ENCODE measurements around the gene IGF2. TPM values are rescaled to one million over a fixed set of nuclear protein-coding genes. Genes with fewer than 3 reads are reported as not detected.

IGF2 gene
- polyA plus RNA-seq, 1 donor from 2014 or later = not detected

- Histone ChIP-seq H3K9ac (ENCODE audit: low read length) (no peak overlapping the region), H3K4me3 (ENCODE audit: low read length) (no peak overlapping the region), H3F3A (ENCODE audit: insufficient read depth, low read length, poor library complexity, severe bottlenecking) (no peaks in the 10 kb centered on the region), H3K4me2 (ENCODE audit: low read length) (no peak overlapping the region), H2AFZ (ENCODE audit: low read depth, low read length) (no peak overlapping the region), H3K9me3 (ENCODE audit: low read length) (no peaks in the 10 kb centered on the region), H3K36me3 (ENCODE audit: insufficient read depth, low read length) (no peaks in the 10 kb centered on the region), H3K27me3 (ENCODE audit: insufficient read depth, low read depth, low read length) (peaks cover 93% of the 10 kb centered on the region), H4K20me1 (ENCODE audit: insufficient read depth) (no peaks in the 10 kb centered on the region), H3K9me2 (ENCODE audit: insufficient read depth, low read length) (no peaks in the 10 kb centered on the region), H3K27ac (ENCODE audit: low read length) (no peak overlapping the region), H3K79me2 (replicated peaks; ENCODE audit: insufficient read depth, low read length) (no peaks in the 10 kb centered on the region)
- TF ChIP-seq MXI1 (conservative IDR thresholded peaks at IDR 0.05; ENCODE audit: poor library complexity, severe bottlenecking) (no peak), REST (IDR thresholded peaks at IDR 0.05; ENCODE audit: borderline replicate concordance) (no peak), POLR2AphosphoS5 (IDR thresholded peaks at IDR 0.05) (no peak), TAF1 (IDR thresholded peaks at IDR 0.05; ENCODE audit: low read depth) (no peak), RAD21 (conservative IDR thresholded peaks at IDR 0.05) (no peak), EZH2 (IDR thresholded peaks at IDR 0.05; ENCODE audit: borderline replicate concordance, insufficient read depth, low read length, poor library complexity, severe bottlenecking) (no peak), SMC3 (conservative IDR thresholded peaks at IDR 0.05; ENCODE audit: poor library complexity) (no peak)
These were observed 3.6 kb upstream of the IGF2 start for GRCh38 chr11:2142762-2143202.

GRCh38 chr11:2142300-2142759 lies 3.1 kb upstream of the IGF2 start:
- no peak overlapping the region for H3K4me2 ChIP-seq (ENCODE audit: low read length)
- no peaks in the 10 kb centered on the region for H3K9me2 ChIP-seq (ENCODE audit: insufficient read depth, low read length)
- H3K9ac ChIP-seq (ENCODE audit: low read length) = no peak overlapping the region
- no peak overlapping the region for H3K27ac ChIP-seq (ENCODE audit: low read length)
- no peaks in the 10 kb centered on the region for H3K79me2 ChIP-seq (replicated peaks; ENCODE audit: insufficient read depth, low read length)
- no peaks in the 10 kb centered on the region for H3K9me3 ChIP-seq (ENCODE audit: low read length)
- no peaks in the 10 kb centered on the region for H3F3A ChIP-seq (ENCODE audit: insufficient read depth, low read length, poor library complexity, severe bottlenecking)
- no peak overlapping the region for H3K4me3 ChIP-seq (ENCODE audit: low read length)
- H2AFZ ChIP-seq (ENCODE audit: low read depth, low read length) = no peak overlapping the region
- peaks cover 93% of the 10 kb centered on the region for H3K27me3 ChIP-seq (ENCODE audit: insufficient read depth, low read depth, low read length)
- no peaks in the 10 kb centered on the region for H3K36me3 ChIP-seq (ENCODE audit: insufficient read depth, low read length)
- H4K20me1 ChIP-seq (ENCODE audit: insufficient read depth) = no peaks in the 10 kb centered on the region
- TF ChIP-seq CTCF (IDR thresholded peaks at IDR 0.05; ENCODE audit: poor library complexity, severe bottlenecking) (no peak), SMC3 (conservative IDR thresholded peaks at IDR 0.05; ENCODE audit: poor library complexity) (no peak), EP300 (conservative IDR thresholded peaks at IDR 0.05; ENCODE audit: poor library complexity, severe bottlenecking) (no peak), POLR2AphosphoS5 (IDR thresholded peaks at IDR 0.05) (no peak), REST (IDR thresholded peaks at IDR 0.05; ENCODE audit: borderline replicate concordance) (no peak), EZH2 (IDR thresholded peaks at IDR 0.05; ENCODE audit: borderline replicate concordance, insufficient read depth, low read length, poor library complexity, severe bottlenecking) (no peak), RAD21 (conservative IDR thresholded peaks at IDR 0.05) (no peak), MXI1 (conservative IDR thresholded peaks at IDR 0.05; ENCODE audit: poor library complexity, severe bottlenecking) (no peak), TAF1 (IDR thresholded peaks at IDR 0.05; ENCODE audit: low read depth) (no peak)
